Middle frontal gyrus (tissue), 1 donor: ENCODE results near the gene OR11H6.
"Not testable (repeated sequence)": the region's sequence is repeated elsewhere in the genome, so short reads cannot be mapped to it uniquely, and the experiment has no call there.

ENCODE experiments used
- DNase-seq: peaks from one replicate; pipeline ENCODE4 v3.0.0-alpha.2; 2015; ENCODE audit warnings: low spot score; ENCODE audit errors: extremely low spot score

Gene OR11H6, protein sequence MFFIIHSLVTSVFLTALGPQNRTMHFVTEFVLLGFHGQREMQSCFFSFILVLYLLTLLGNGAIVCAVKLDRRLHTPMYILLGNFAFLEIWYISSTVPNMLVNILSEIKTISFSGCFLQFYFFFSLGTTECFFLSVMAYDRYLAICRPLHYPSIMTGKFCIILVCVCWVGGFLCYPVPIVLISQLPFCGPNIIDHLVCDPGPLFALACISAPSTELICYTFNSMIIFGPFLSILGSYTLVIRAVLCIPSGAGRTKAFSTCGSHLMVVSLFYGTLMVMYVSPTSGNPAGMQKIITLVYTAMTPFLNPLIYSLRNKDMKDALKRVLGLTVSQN

DNA sequence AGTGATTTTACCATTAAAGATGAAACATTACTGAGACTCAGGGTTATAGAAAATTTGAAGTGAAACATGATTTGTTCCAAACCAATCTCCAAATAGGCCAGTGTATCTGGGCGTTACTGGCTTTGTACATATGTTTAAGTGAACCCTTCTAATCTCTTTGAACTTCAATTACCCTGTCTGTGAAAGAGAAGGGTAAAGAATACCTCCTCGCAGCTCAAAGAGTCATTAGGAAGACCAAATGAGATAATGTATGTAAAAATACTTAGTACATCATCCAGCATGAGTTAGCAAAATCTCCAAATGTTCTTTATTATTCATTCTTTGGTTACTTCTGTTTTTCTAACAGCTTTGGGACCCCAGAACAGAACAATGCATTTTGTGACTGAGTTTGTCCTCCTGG, at the start of gene OR11H6:
OR11H6 (plus strand) TSS at position 301 of the 400 bp plus-strand sequence; CDS start at position 301, 0 bp downstream.
- no peak for DNase-seq

DNA sequence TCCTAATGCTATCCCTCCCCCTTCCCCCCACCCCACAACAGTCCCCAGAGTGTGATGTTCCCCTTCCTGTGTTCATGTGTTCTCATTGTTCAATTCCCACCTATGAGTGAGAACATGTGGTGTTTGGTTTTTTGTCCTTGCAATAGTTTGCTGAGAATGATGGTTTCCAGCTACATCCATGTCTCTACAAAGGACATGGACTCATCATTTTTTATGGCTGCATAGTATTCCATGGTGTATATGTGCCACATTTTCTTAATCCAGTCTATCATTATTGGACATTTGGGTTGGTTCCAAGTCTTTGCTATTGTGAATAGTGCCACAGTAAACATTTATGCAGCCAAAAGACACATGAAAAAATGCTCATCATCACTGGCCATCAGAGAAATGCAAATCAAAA, 49.3 kb upstream of the OR11H6 start:
- not testable (repeated sequence) for DNase-seq

GRCh38 chr14:20176330-20176729, 47.2 kb upstream of the OR11H6 start:
- no peak for DNase-seq

GRCh38 chr14:20177433-20177974, 46.0 kb upstream of the OR11H6 start:
- DNase-seq: no peak

DNA sequence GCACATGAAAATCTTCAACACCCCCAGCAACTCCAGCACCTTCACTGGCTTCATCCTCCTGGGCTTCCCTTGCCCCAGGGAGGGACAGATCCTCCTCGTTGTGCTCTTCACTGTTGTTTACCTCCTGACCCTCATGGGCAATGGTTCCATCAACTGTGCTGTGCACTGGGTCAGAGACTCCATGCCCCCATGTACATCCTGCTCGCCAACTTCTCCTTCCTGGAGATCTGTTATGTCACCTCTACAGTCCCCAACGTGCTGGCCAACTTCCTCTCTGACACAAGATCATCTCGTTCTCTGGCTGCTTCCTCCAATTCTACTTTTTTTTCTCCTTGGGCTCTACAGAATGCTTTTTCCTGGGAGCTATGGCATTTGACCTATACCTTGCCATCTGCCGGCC, 44.3 kb upstream of the OR11H6 start:
- DNase-seq: no peak

GRCh38 chr14:20179880-20180279, 43.6 kb upstream of the OR11H6 start:
- DNase-seq: no peak

GRCh38 chr14:20180486-20180885, 43.0 kb upstream of the OR11H6 start:
- DNase-seq: no peak

GRCh38 chr14:20184181-20184580, 39.3 kb upstream of the OR11H6 start:
- DNase-seq: no peak

DNA sequence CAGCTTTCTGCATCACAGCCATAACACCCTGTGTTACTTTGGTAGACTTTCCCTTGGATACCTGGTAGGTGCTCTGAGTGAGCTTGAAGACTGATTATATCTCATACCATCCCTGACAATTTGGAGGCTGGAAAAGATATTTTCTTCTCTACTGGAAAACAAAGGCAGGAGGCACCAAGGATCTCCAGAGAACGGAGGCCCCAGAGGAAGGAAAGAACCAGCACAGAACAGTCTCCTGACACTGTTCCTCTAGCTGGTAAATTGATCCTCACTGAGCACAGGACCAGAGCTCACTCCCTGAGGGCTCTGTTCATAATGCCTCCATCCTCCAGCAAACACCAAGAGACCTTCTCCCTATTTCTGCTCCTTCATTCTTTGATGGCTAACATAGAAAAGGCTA, 32.9 kb upstream of the OR11H6 start, which contains the start of gene OR11G2:
OR11G2 (plus strand) TSS at position 301 of the 400 bp plus-strand sequence. CDS start 6,542 bp downstream, outside the sequence.
- no peak for DNase-seq

DNA sequence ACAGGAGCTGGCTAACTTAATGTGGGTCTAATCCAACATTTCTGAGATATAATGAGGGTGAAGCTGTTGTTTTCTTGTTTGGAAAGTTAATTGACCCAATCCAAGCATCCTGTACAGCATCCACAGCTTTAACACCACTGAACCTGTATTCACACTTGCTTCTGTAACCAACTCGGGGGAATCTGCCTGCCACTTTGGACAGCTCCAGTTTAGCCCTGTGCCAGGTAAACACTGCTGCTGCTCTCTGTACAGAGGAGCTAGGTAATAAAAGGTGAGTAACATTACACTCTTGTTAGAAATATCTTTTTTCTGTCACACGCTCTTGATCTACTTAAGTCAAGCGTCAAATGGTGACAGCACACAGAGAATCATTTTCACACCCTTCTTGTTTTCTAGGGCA, 32.1 kb upstream of the OR11H6 start:
- DNase-seq: no peak

GRCh38 chr14:20194101-20194500, 29.4 kb upstream of the OR11H6 start:
- DNase-seq: no peak

DNA sequence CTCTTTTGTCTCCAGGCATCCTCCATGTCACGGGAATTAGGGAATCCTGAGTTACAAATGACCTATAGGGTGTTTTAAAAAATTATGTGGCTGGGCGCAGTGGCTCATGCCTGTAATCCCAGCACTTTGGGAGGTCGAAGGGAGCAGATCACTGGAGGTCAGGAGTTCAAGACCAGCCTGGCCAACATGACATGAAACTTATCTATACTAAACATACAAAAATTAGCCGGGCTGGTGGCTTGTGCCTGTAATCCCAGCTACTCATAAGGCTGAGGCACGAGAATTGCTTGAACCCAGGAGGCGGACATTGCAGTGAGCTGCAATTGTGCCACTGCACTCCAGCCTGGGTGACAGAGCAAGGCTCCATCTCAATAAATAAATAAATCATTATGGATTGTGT, 28.3 kb upstream of the OR11H6 start:
- DNase-seq: not testable (repeated sequence)

GRCh38 chr14:20195911-20196310, 27.6 kb upstream of the OR11H6 start:
- no peak for DNase-seq

DNA sequence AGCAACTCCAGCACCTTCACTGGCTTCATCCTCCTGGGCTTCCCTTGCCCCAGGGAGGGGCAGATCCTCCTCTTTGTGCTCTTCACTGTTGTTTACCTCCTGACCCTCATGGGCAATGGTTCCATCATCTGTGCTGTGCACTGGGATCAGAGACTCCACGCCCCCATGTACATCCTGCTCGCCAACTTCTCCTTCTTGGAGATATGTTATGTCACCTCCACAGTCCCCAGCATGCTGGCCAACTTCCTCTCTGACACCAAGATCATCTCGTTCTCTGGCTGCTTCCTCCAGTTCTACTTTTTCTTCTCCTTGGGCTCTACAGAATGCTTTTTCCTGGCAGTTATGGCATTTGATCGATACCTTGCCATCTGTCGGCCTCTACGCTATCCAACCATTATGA, 26.1 kb upstream of the OR11H6 start:
- DNase-seq: no peak

DNA sequence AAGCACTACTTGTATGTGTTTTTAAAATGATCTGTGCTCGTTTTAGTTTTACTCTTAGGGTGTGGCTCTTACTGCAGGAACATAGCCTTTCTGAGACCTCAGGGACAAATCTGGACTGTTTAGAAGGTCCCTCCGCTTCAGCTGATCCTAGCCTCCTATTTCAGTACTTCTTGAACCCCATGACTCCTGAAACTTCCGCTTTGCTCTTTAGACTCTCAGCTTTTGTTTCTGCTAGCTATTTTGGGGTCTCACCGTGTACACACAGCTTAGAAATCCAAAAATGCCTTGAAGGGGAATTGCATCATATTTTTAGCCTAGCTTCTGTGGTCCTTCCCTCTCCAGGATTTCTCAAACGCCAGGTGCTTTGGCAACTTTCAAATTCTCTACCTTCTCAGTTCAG, 24.5 kb upstream of the OR11H6 start:
- no peak for DNase-seq

DNA sequence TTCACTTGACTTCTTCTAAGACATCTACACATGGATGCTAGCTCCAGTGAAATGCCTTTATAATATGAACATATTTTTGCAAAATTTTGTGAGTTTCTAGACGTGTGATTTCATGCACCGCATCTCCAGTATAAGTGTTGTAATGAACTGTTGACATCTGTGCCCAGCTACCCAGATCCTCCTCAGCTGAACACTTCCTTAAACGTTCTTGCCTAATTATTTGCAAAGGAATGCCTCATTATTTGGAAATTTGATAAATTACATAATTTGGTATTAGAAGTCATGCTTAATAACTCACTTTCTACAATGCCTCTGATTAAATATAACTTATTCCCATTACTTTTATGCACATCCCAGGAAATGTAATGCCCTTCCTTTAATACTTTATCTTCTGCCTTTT, 18.8 kb upstream of the OR11H6 start:
- no peak for DNase-seq

GRCh38 chr14:20209595-20209994, 13.9 kb upstream of the OR11H6 start:
- DNase-seq: no peak

DNA sequence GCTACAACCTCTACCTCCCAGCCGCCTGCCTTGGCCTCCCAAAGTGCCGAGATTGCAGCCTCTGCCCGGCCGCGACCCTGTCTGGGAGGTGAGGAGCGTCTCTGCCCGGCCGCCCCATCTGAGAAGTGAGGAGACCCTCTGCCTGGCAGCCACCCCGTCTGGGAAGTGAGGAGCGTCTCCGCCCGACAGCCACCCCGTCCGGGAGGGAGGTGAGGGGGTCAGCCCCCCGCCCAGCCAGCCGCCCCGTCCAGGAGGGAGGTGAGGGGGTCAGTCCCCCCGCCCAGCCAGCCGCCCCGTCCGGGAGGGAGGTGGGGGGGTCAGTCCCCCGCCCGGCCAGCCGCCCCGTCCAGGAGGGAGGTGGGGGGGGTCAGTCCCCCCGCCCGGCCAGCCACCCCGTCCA, 11.1 kb upstream of the OR11H6 start:
- not testable (repeated sequence) for DNase-seq

DNA sequence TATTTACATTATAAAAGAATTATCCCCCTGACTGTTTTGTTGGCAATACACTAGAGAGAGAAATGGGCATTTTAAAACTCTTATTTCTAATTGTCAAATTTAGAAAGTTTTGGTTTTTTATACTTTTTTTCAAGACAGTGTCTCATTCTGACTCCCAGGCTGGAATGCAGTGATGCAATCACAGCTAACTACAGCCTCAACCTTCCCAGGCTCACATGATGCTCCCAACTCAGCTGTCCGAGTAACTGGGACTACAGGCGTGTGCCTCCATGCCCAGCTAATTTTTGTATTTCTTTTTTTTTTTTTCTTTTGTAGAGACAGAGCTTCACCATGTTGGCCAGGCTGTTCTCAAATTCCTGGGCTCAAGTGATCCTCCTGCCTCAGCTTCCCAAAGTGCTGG, 8.3 kb upstream of the OR11H6 start:
- no peak for DNase-seq

DNA sequence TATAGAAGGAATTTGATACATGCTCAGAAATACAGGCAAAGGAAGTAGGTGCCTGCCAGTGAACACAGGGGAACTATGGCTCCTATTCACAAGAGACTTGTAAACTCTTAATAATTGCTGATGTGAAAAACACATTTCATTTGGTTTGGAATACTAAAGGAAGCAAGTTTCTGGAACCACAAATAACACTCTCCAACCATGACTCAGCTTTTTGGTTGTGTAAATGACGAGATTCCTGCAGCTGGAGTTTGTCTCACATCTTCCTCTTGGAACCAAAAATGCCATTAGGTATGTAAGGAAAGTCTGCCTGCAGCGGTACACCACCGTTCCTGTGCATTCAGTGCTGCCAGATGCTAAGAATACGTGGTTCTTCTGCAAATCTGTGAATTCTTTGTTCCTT, 4.5 kb upstream of the OR11H6 start:
- DNase-seq: no peak

DNA sequence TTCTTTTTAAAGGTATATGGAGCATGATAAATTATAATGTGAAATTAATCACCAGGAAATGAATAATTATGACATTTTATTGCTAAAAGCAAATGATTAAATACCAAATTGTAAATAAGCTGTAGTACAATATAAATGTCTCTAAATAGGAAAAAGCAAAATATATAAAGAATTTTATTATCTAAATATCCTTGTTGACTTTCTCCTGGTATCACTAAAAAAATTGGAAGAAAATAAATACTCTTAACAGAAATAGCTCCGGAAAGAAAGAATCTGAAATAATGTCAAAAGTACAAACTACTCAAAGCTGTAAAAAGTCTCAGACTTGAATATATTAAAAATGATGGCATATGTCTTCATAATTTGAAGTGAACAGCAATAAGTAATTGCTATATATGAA, 5.2 kb downstream of the OR11H6 start, which contains the start of gene OR11H7:
OR11H7 (plus strand) TSS at position 301 of the 400 bp plus-strand sequence.
- DNase-seq: no peak

DNA sequence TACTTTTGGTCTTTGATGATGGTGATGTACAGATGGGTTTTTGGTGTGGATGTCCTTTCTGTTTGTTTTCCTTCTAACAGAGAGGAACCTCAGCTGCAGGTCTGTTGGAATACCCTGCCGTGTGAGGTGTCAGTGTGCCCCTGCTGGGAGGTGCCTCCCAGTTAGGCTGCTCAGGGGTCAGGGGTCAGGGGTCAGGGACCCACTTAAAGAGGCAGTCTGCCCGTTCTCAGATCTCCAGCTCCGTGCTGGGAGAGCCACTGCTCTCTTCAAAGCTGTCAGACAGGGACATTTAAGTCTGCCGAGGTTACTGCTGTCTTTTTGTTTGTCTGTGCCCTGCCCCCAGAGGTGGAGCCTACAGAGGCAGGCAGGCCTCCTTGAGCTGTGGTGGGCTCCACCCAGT, 11.9 kb downstream of the OR11H6 start:
- not testable (repeated sequence) for DNase-seq

DNA sequence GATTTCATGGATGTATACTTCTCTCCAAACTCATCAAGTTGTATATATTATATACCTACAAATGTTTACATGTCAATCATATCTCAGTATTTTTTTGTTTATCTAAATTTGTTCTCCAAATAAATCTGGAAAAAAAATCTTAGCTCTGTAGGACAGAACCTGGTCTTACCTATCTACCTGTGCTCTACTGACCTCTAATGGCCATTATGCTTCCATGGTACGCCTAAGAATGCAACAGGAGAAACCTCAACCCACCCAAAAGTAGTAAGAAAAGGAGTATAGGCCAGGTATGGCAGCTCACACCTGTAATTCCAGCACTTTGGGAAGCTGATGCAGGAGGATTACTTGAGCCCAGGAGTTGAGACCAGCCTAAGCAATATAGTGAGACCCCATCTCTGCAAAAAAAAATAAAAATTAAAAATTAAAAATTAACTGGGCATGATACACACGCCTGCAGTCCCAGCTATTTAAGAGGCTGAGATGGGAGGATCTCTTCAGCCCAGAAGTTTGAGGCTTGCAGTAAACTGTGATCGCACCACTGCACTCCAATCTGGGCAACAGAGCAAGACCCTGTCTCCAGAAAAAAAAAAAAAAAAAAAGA, 24.2 kb downstream of the OR11H6 start:
- DNase-seq: no peak
